Activated CD4-positive, alpha-beta memory T cell treated with anti-CD3 and anti-CD28 coated beads for 36 hours (primary cell): Measurements from ENCODE around the gene POT1. TPM values are rescaled to one million over a fixed set of nuclear protein-coding genes. Genes with fewer than 3 reads are reported as not detected.

Experiments
- CTCF ChIA-PET: fragments of 350-600 bp; sonication (Branson Sonifier 250); formaldehyde crosslinking; loops from one replicate; lab custom pipeline; 2021; ENCODE audit warnings: antibody characterized with exemption, inconsistent platforms; lab: Charles Lee
- POLR2A ChIA-PET: fragments of 350-600 bp; sonication (Branson Sonifier 250); formaldehyde crosslinking; loops from one replicate; lab custom pipeline; 2021; ENCODE audit warnings: antibody characterized with exemption; lab: Charles Lee
- DNase-seq: peaks from one replicate; pipeline ENCODE4 v3.0.0-alpha.2; 2020
- H3K27ac Mint-ChIP-seq: one replicate; pipeline ENCODE4 v1.8.0; 2021; ENCODE audit warnings: mixed read lengths
- H3K27me3 Mint-ChIP-seq: one replicate; pipeline ENCODE4 v1.8.0; 2021; ENCODE audit warnings: mixed read lengths
- H3K36me3 Mint-ChIP-seq: one replicate; pipeline ENCODE4 v1.8.0; 2021; ENCODE audit warnings: mixed read lengths
- H3K4me1 Mint-ChIP-seq: one replicate; pipeline ENCODE4 v1.8.0; 2021; ENCODE audit warnings: low read depth, mixed read lengths
- H3K4me3 Mint-ChIP-seq: one replicate; pipeline ENCODE4 v1.8.0; 2021; ENCODE audit warnings: mild to moderate bottlenecking, mixed read lengths
- H3K9me3 Mint-ChIP-seq: one replicate; pipeline ENCODE4 v1.8.0; 2021; ENCODE audit warnings: mixed read lengths
- intact Hi-C: fragments of 100-400 bp; cut with micrococcal nuclease; formaldehyde crosslinking; loops from one replicate; pipeline ENCODE4 v1.15.1; 2023
- total RNA-seq, 2 experiments: library from RNA; stranded (reverse); gene quantifications; one replicate each; pipeline ENCODE4 v1.2.3, GENCODE V29; 2021

Gene POT1
- total RNA-seq, 2 experiments from 2014 or later, result 32.7 to 32.8 TPM

DNA sequence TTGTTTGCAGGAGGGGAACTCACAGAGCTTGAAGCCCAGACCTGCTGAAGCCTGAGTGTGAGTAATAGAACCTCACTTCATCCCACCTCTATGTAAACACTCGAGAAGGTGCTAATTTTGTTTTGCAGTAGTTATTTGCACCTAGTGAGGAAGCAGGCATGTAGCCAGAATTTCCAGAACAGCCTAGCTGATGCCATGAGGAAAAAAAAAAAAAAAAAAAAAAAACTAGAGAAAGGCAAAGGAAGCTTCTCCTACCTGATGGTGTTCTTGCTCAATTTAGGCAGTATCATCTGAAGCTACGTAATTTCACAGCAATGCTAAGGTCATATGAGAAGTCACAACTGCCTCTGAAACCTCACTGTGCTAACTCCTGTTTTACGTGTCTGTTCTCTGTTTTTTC, 150.4 kb downstream of the POT1 start:
- H3K4me3 Mint-ChIP-seq, result no peak overlapping the region
- H3K9me3 Mint-ChIP-seq, result no peaks in the 10 kb centered on the region
- POLR2A ChIA-PET, result no interaction called here
- H3K27me3 Mint-ChIP-seq, result peaks cover 1% of the 10 kb centered on the region
- no peaks in the 10 kb centered on the region for H3K4me1 Mint-ChIP-seq
- H3K27ac Mint-ChIP-seq, result no peak overlapping the region
- H3K36me3 Mint-ChIP-seq, result no peaks in the 10 kb centered on the region
- intact Hi-C loops, result no loop called here
- CTCF ChIA-PET, result interaction anchor here (1.2 kb wide), 1 partner anchor 15 kb away, joined by 6 read pairs; no protein-coding TSS in a partner anchor
- DNase-seq, result no peak

DNA sequence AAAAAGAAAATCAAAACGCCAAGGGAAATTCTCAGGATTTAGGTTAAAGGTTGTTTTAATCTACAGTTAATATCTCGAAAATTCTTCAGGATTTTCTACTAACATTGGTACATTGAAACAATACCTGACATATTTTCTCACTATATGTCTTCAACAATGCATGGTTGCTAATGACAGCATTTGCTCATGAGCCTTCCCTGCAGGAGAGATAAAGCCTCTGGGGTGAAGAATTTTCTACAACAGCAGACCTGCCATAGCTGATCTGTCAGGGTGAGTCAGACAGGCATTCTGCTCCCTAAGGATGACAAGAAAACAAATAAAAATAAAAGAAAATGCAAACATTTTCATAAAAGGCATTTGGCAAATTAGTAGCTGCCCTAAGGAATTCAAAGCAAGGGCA, 152.4 kb downstream of the POT1 start:
- Mint-ChIP-seq H3K36me3 (no peaks in the 10 kb centered on the region), H3K27me3 (peaks cover 8% of the 10 kb centered on the region), H3K9me3 (no peaks in the 10 kb centered on the region), H3K4me1 (no peaks in the 10 kb centered on the region), H3K4me3 (no peak overlapping the region), H3K27ac (no peak overlapping the region)
- ChIA-PET POLR2A (no interaction called here), CTCF (no interaction called here)
- intact Hi-C loops, result no loop called here
- no peak for DNase-seq

DNA sequence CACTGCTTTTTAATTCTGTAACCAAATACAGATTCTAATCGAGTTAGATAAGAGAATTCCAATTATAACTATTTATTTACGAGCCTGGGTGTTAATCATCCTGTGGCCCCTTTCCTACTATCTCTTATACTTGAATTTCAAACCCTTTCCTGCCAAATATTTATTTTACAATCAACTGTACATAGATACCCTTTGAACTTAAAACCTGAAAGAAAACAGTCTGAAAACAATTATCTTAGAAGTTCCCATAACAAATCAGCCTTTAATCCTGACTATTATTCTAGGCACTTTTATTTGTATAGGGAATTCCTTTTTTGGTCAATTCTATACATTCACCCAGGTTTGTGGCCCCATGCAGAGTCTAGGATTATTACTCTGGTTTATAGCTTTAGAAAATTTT, 153.5 kb downstream of the POT1 start:
- no peaks in the 10 kb centered on the region for H3K9me3 Mint-ChIP-seq
- DNase-seq, result no peak
- intact Hi-C loops, result no loop called here

DNA sequence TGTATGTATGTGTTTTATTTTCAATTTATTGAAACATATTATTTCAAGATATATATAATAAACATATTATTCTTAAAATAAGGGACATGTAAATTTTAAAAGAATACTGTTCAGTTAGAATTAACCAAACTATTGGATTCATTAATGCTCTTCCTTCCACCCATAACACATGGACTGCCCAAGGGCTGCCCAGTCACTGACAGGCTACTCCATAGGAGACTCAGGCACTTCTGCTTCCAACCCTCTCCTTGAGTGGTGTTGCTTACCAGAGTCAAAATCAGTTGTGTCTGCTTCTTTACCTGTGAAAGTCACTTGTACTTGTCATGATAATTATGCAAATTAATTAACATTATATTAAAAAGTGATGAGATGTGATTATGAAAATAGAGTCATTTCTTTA, 154.2 kb downstream of the POT1 start:
- H3K27me3 Mint-ChIP-seq, result peaks cover 13% of the 10 kb centered on the region
- ChIA-PET POLR2A (no interaction called here), CTCF (no interaction called here)
- H3K9me3 Mint-ChIP-seq, result no peaks in the 10 kb centered on the region
- intact Hi-C loops, result no loop called here
- no peak overlapping the region for H3K27ac Mint-ChIP-seq
- no peaks in the 10 kb centered on the region for H3K36me3 Mint-ChIP-seq
- H3K4me1 Mint-ChIP-seq, result no peaks in the 10 kb centered on the region
- H3K4me3 Mint-ChIP-seq, result no peak overlapping the region
- DNase-seq, result no peak

More for the DNA sequence above, 153.5 kb downstream of the POT1 start:
- CTCF ChIA-PET, result no interaction called here
- Mint-ChIP-seq H3K4me1 (no peaks in the 10 kb centered on the region), H3K27ac (no peak overlapping the region), H3K4me3 (no peak overlapping the region), H3K27me3 (peaks cover 10% of the 10 kb centered on the region), H3K36me3 (no peaks in the 10 kb centered on the region)
- POLR2A ChIA-PET, result no interaction called here

DNA sequence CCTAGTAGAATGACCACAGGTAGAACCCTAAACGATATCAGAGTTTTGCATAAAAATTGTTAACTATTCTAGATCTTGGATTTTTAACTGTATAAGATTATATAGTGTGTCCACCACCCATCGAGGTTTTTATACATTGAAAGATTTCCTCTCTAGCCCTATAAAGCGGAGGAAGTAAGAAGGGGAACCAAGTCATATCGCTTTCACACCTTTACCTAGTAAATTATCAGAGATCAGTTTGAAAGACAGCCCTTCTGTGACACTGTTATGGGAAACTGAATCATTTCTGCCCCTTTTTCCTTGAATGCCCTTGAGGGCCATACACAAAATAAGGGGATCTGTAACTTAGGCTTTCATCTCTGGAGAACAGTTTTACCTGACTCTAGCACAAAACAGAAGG, 155.7 kb downstream of the POT1 start:
- Mint-ChIP-seq H3K4me3 (no peak overlapping the region), H3K27ac (no peak overlapping the region), H3K36me3 (no peaks in the 10 kb centered on the region), H3K4me1 (no peaks in the 10 kb centered on the region), H3K9me3 (no peaks in the 10 kb centered on the region), H3K27me3 (peaks cover 13% of the 10 kb centered on the region)
- ChIA-PET CTCF (no interaction called here), POLR2A (no interaction called here)
- no peak for DNase-seq
- intact Hi-C loops, result no loop called here

DNA sequence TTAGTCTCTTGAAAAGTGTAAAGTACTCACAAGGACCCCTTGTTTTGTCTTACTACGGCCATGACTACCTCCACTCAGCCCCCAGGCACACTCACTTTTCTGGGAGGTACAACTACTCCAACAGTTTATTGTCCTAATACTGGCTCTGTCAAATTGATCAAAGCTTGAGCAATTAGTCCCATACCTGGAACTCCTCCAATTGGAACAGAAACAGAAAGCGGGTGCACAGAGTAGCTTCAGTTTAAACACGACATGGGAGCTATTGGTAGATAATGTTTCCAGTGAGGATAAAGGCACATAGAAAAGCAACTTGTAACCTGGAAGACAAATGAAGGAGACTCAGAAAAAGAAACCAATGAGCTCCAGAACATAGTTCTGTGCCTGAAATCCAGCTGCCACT, 156.3 kb downstream of the POT1 start:
- no peak for DNase-seq
- H3K9me3 Mint-ChIP-seq, result no peaks in the 10 kb centered on the region
- H3K4me3 Mint-ChIP-seq, result no peak overlapping the region
- H3K4me1 Mint-ChIP-seq, result no peaks in the 10 kb centered on the region
- no peak overlapping the region for H3K27ac Mint-ChIP-seq
- intact Hi-C loops, result no loop called here
- ChIA-PET CTCF (no interaction called here), POLR2A (no interaction called here)
- H3K27me3 Mint-ChIP-seq, result peaks cover 15% of the 10 kb centered on the region
- no peaks in the 10 kb centered on the region for H3K36me3 Mint-ChIP-seq

Other genes with a start within 250 kb of the POT1 start
- under 1 TPM in 1 of 2 experiments, not detected in 1; 0.07 TPM for gene GPR37, start 164.0 kb downstream of the POT1 start, total RNA-seq